Small intestine (tissue), 7 donors: ENCODE results near the gene CPZ. TPM values are rescaled to one million over a fixed set of nuclear protein-coding genes. Genes with fewer than 3 reads are reported as not detected.

Source experiments
- DNase-seq, 2 donors: peaks; one replicate each; pipeline versions ENCODE4 v3.0.0 to v3.0.0-alpha.2; 2013
- FAIRE-seq: peaks from 2 replicates; lab custom pipeline; 2012; peaks lifted over from hg19 to GRCh38; lab: Jason Lieb, UNC
- H3K27ac ChIP-seq, 3 donors: one replicate each; pipeline ENCODE4 v1.5.1; 2013; ENCODE audit warnings: low read length in 2 of 3, mild to moderate bottlenecking in 2 of 3, control low read depth in 1 of 3, inconsistent platforms in 1 of 3, low read depth in 1 of 3, moderate library complexity in 1 of 3
- H3K27me3 ChIP-seq, 3 donors: one replicate each; pipeline ENCODE4 v1.6.1; 2013; ENCODE audit warnings: low read length in 3 of 3, inconsistent platforms in 1 of 3; ENCODE audit not compliant: control insufficient read depth in 3 of 3, insufficient read depth in 3 of 3
- H3K36me3 ChIP-seq, 3 donors: one replicate each; pipeline ENCODE4 v1.6.1; 2013; ENCODE audit warnings: low read length in 3 of 3, inconsistent platforms in 1 of 3, low read depth in 1 of 3, mild to moderate bottlenecking in 1 of 3, moderate library complexity in 1 of 3; ENCODE audit not compliant: control insufficient read depth in 3 of 3, insufficient read depth in 2 of 3
- H3K4me1 ChIP-seq, 3 donors: one replicate each; pipeline ENCODE4 v1.6.1; 2013; ENCODE audit warnings: low read length in 2 of 3, inconsistent platforms in 1 of 3, low read depth in 1 of 3, mild to moderate bottlenecking in 1 of 3, moderate library complexity in 1 of 3; ENCODE audit not compliant: control insufficient read depth in 3 of 3, insufficient read depth in 2 of 3
- H3K4me3 ChIP-seq, 3 donors: one replicate each; pipeline ENCODE4 v1.5.1; 2013; ENCODE audit warnings: low read length in 3 of 3, control low read depth in 1 of 3, inconsistent platforms in 1 of 3, low read depth in 1 of 3, mild to moderate bottlenecking in 1 of 3, moderate library complexity in 1 of 3
- H3K9me3 ChIP-seq, 2 donors: one replicate each; pipeline ENCODE4 v1.6.1; 2013; ENCODE audit warnings: low read depth in 1 of 2, low read length in 1 of 2; ENCODE audit not compliant: control insufficient read depth in 2 of 2, insufficient read depth in 1 of 2
- WGBS, 3 donors: extraction: QIAGEN DNeasy Blood & Tissue Kit; methylation state at CpG; one replicate each; pipeline ENCODE4 v1.1.7; 2013; 5-methylcytosine and 5-hydroxymethylcytosine counted together
- polyA plus RNA-seq, 4 donors: library from polyadenylated mRNA; stranded (reverse) in 3 of 4; unstranded in 1 of 4; fragments of 200-250 nt in 3 of 4; fragments of 120-200 nt in 1 of 4; gene quantifications; one replicate each; pipeline versions ENCODE4 v1.2.1 to v1.2.3, GENCODE V29; 2013
- donor health status: healthy with polysubstance abuse.
- donor health status: control.
- donor health status: control.
- donor health status: Bipolar disorder and iron deficiency.
- donor health status: healthy.

CPZ gene
- polyA plus RNA-seq, 4 donors = 0.27 to 3.8 (median 1.7) TPM; not detected in 1

- Histone ChIP-seq H3K4me3 (no peak overlapping the region), H3K27me3 (no peaks in the 10 kb centered on the region), H3K27ac (no peak overlapping the region), H3K4me1 (no peaks in the 10 kb centered on the region), H3K36me3 (no peaks in the 10 kb centered on the region), H3K9me3 (no peaks in the 10 kb centered on the region)
- 63 to 73% (median 72%) methylated on average over 12 of the region's 12 CpGs for WGBS, 3 donors
- no peak for FAIRE-seq
- no peak for DNase-seq
Observed at GRCh38 chr4:8553991-8554405, 38.6 kb upstream of the CPZ start.

GRCh38 chr4:8554555-8555100 is 37.9 kb upstream of the CPZ start:
- H3K9me3 ChIP-seq = no peaks in the 10 kb centered on the region
- no peaks in the 10 kb centered on the region for H3K36me3 ChIP-seq
- no peak for FAIRE-seq
- DNase-seq = no peak
- H3K27me3 ChIP-seq = no peaks in the 10 kb centered on the region
- H3K4me1 ChIP-seq = no peaks in the 10 kb centered on the region
- H3K27ac ChIP-seq = no peak overlapping the region
- H3K4me3 ChIP-seq = no peak overlapping the region
- WGBS, 3 donors = 80 to 85% (median 84%) methylated on average over 17 of the region's 17 CpGs

GRCh38 chr4:8555716-8556115 is 36.8 kb upstream of the CPZ start:
- no peaks in the 10 kb centered on the region for H3K9me3 ChIP-seq
- no peaks in the 10 kb centered on the region for H3K4me1 ChIP-seq
- H3K27ac ChIP-seq = no peak overlapping the region
- no peak overlapping the region for H3K4me3 ChIP-seq
- WGBS, 3 donors = 60 to 78% (median 67%) methylated on average over 5 of the region's 5 CpGs
- FAIRE-seq (no peak), DNase-seq (no peak)
- H3K27me3 ChIP-seq = no peaks in the 10 kb centered on the region
- no peaks in the 10 kb centered on the region for H3K36me3 ChIP-seq

GRCh38 chr4:8556341-8557150 is 36.0 kb upstream of the CPZ start:
- no peak for DNase-seq
- H3K27me3 ChIP-seq = no peaks in the 10 kb centered on the region
- H3K27ac ChIP-seq = no peak overlapping the region
- H3K9me3 ChIP-seq = no peaks in the 10 kb centered on the region
- FAIRE-seq = no peak
- no peak overlapping the region for H3K4me3 ChIP-seq
- H3K36me3 ChIP-seq = no peaks in the 10 kb centered on the region
- H3K4me1 ChIP-seq = no peaks in the 10 kb centered on the region
- WGBS, 3 donors = 65 to 78% (median 67%) methylated on average over 17 of the region's 17 CpGs

DNA sequence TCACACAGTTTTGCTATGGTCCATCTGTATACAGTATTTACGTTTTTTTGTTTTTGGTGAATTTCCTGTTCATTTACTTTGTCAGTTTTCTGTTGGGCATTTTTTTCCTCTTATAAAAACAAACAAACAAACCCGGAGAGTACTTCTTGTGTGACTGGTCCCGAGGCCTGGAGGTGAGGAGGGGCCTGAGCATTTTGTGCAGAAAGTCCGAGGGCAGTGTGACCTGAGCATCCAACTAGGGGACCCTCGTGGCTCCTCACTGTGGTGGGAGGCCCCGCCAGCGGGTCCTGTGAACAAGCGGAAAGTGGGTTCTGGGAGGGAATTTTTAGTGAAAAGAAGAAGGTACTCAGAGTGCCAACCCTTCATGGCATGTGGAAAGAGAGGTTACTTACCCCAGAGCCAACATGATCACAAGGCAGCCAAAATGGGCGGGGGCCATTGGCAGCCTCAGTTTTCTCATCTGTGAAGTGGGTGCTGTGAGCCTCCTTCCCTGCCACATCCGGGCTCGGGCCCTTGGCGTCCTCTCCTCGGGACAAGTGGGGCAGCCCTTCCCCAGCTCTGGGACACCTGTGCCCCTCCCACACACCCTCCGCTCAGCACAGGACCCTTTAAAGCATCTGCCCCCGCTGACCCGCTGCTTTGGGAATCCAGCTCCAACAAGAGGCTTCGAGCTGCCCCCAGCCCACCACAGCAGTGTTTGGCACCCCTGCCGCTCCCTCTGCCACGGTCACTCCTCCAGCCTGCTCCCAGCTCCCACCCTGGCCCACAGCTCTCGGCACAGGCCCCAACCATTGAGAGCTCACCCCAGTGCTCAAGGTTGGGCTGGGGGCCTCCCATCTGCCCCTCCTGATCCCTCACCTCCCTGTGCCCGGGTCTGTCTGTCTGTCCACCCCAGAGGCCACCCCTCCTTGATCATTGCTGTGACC is 35.2 kb upstream of the CPZ start:
- whole genome bisulfite sequencing, 3 donors = 77 to 79% (median 79%) methylated on average over 21 of the region's 21 CpGs
- no peak overlapping the region for H3K4me3 ChIP-seq
- no peaks in the 10 kb centered on the region for H3K9me3 ChIP-seq
- no peaks in the 10 kb centered on the region for H3K4me1 ChIP-seq
- H3K27ac ChIP-seq = no peak overlapping the region
- no peaks in the 10 kb centered on the region for H3K36me3 ChIP-seq
- FAIRE-seq (no peak), DNase-seq (no peak)
- H3K27me3 ChIP-seq = no peaks in the 10 kb centered on the region

GRCh38 chr4:8558080-8558960 is 34.2 kb upstream of the CPZ start:
- Histone ChIP-seq H3K27me3 (no peaks in the 10 kb centered on the region), H3K4me3 (no peak overlapping the region), H3K36me3 (no peaks in the 10 kb centered on the region), H3K4me1 (no peaks in the 10 kb centered on the region), H3K27ac (no peak overlapping the region), H3K9me3 (no peaks in the 10 kb centered on the region)
- no peak for FAIRE-seq
- DNase-seq = no peak
- WGBS, 3 donors = 82 to 87% (median 86%) methylated on average over 20 to 21 of the region's 21 CpGs

GRCh38 chr4:8559011-8559410 is 33.6 kb upstream of the CPZ start:
- DNase-seq (no peak), FAIRE-seq (no peak)
- Histone ChIP-seq H3K27me3 (no peaks in the 10 kb centered on the region), H3K4me3 (no peak overlapping the region), H3K9me3 (no peaks in the 10 kb centered on the region), H3K4me1 (no peaks in the 10 kb centered on the region), H3K36me3 (no peaks in the 10 kb centered on the region), H3K27ac (no peak overlapping the region)
- WGBS, 3 donors = 84 to 93% (median 86%) methylated on average over 11 of the region's 11 CpGs
